Activated CD4-positive, alpha-beta T cell treated with anti-CD3 and anti-CD28 coated beads, Interleukin-2, amount 50 U/mL, for 1 hour (primary cell): ENCODE data around the gene NUCB1.

Source experiments
- DNase-seq: peaks from one replicate; pipeline ENCODE4 v3.0.0-alpha.2; 2020

The NUCB1 gene

DNA sequence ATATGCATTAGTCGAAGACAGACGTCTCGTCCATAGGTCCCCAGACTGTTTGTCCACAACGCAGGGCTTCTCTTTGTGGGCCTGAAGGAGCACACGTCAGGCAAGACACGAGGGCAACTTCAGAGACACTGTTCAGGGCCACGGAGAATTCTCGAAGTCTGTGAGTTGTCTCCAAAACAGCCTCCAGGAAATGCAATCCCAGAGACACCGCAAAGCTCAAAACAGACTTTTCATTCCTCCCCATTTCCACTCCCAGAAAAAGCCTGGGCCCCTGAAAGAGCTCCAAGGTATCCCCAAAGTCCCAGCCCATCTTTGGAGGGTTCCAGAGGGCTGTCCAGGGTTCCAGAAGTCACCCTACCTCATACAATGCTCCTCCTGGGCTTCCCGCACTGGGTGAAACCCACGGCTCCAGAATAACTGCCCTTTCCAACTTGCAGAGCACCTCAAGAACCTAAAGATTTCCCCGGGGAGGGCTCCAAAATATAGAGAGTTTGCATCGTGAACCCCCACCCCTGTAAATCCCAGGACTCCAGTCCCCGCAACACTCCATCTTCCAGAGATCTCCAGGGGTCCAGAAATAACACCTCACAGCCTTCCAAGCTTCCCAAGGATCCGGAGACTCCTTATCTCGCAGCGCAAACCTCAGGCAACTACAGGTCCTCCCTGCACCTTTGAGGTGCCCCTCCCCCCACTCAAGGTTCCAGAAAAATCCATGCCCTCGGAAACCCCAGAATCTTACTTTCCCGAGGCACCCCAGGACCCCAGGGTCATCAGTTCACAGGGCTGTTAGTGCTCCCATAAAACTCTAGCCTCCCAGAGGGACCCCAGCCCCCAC lies 64.3 kb downstream of the NUCB1 start:
- DNase-seq: no peak

DNA sequence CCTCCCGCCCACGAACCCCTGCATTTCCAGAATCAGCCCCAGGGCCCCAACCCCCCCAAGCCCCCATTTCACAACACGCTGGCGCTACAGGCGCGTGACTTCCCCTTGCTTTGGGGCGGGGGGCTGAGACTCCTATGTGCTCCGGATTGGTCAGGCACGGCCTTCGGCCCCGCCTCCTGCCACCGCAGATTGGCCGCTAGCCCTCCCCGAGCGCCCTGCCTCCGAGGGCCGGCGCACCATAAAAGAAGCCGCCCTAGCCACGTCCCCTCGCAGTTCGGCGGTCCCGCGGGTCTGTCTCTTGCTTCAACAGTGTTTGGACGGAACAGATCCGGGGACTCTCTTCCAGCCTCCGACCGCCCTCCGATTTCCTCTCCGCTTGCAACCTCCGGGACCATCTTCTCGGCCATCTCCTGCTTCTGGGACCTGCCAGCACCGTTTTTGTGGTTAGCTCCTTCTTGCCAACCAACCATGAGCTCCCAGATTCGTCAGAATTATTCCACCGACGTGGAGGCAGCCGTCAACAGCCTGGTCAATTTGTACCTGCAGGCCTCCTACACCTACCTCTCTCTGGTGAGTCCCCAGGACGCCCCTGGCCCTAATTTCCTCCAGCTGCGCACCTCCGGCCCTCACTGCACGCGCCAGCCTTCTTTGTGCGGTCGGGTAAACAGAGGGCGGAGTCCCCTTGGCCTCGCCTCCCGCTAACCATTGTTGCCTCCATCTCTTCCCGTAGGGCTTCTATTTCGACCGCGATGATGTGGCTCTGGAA lies 65.1 kb downstream of the NUCB1 start, which contains the start of gene FTL:
TSS of gene FTL (plus strand) at position 270 of the 766 bp plus-strand sequence. CDS start at position 469, 199 bp downstream.
- peak; percentile 80 for DNase-seq

DNA sequence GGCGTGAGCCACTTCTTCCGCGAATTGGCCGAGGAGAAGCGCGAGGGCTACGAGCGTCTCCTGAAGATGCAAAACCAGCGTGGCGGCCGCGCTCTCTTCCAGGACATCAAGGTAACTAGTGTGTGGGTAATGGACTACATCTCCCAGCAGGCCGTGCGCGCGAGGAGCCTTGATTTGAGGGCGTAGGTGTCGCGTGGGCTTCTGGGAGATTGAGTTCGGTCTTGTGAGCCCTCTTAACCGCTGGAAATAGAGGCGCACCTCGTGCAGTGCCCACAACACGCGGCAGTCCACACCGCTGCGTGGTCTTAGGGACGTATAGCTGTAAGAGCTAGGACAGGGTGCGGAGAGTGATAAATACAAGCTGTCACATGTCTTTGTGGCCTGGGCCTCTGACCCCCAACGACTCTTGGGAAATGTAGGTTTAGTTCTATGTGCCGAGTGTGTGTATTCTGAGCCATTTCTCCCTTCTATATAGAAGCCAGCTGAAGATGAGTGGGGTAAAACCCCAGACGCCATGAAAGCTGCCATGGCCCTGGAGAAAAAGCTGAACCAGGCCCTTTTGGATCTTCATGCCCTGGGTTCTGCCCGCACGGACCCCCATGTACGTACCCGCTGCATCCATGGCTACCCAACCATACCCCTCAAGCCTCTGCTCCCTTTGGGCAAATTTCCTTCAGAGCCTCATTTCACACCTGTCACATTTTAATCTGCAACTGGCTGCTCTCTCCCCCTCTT lies 65.9 kb downstream of the NUCB1 start:
- DNase-seq: peak; percentile 89

DNA sequence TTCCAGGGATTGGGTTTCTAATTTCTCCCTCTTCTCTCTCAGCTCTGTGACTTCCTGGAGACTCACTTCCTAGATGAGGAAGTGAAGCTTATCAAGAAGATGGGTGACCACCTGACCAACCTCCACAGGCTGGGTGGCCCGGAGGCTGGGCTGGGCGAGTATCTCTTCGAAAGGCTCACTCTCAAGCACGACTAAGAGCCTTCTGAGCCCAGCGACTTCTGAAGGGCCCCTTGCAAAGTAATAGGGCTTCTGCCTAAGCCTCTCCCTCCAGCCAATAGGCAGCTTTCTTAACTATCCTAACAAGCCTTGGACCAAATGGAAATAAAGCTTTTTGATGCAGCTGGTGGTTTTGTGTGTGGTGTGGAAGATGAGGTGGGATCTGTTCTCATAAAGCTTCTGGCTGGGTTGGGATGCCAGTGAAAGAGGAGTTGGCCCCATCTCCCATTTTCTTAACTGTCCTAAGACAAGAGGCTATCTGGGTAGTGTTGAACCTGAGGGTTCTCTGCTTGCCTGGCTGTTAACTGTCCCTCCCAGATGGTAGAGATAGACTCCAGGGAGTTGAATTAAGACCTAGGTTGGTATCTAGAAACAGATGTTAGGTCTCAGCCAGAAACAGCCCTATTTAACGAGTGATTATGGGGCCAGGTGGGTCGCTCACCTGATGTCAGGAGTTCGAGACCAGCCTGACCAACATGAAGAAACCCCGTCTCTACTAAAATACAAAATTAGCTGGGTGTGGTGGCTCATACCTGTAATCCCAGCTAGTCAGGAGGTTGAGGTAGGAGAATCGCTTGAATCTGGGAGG lies 66.6 kb downstream of the NUCB1 start:
- DNase-seq: no peak

DNA sequence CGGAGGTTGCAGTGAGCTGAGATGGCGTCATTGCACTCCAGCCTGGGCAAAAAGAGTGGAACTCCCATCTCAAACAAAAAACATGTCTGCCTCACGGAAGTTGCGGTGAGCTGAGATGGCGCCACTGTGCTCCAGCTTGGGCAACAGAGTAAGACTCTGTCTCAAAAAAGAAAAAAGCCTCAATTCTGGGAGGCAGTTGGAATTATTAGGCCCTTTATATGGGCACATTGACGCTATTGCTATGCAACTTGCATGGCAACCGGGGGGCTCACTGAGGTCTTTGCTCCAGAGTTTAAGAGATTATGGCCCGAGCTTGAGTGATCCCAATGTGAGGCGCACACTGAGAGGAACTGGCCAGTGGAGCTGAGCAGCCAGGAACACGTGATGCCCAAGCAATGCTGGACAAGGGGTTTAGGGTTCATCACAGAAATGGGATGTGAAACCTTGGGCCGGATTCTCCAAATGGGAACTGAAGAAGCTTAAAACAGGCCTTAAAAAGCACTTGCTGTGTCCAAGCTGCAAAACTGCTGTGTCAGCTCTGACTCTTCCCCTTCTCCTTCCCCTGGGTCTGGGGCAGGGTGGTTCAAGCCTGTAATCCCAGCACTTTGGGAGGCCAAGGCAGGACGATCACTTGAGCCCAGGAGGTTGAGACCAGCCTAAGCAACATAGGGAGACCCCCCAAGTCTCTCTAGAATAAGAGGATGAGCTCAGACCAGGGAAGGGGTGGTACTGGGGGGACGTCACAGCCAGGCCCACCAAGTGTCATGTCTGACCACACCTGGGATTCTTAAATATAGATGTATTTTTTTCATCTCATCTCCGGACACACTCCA lies 67.5 kb downstream of the NUCB1 start:
- no peak for DNase-seq

DNA sequence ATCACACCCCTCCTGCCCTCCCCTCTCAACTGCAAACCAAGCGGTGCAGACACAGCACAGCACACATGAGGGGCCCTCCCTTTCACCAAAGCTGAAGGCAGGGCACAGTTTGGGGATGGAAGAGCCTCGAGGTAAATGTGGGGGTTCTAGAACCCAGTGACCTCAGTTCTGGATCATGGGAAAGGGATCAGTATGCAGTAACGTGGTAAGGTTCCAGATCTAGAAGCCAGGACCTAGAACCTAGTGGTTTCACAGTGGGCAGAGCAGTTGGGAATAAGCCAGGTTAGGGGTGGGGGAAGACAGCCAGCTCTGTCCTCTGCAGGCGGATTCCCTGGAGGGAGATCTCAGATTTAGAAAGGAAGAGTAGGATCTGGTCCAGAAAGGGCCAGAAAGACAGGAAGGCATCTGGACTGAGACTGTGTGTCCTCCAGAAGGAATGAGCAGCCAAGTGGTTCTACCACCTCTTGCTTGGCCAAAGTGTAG lies 68.1 kb downstream of the NUCB1 start:
- no peak for DNase-seq

DNA sequence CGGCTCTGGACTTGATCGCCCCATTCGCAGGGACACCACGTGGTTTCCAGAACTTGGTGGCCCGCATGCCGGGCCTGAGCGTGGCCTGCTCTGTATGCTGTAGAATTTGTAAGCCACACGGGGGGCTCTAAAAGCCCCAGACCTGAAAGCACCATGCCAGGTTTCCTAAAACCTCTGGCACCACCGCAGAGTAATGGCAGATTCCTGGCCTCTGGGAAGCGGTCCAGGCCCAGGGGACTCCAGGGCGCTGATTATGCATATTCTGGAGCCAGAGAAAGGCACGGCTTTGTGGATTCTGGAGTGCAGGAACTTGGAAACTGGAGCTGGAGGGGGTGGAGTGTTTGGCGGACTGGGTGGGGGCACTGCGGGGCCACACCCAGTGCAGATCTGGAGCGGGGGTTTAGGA lies 68.7 kb downstream of the NUCB1 start:
- no peak for DNase-seq

GRCh38 chr19:48969276-48970138 lies 69.4 kb downstream of the NUCB1 start:
- DNase-seq: no peak

DNA sequence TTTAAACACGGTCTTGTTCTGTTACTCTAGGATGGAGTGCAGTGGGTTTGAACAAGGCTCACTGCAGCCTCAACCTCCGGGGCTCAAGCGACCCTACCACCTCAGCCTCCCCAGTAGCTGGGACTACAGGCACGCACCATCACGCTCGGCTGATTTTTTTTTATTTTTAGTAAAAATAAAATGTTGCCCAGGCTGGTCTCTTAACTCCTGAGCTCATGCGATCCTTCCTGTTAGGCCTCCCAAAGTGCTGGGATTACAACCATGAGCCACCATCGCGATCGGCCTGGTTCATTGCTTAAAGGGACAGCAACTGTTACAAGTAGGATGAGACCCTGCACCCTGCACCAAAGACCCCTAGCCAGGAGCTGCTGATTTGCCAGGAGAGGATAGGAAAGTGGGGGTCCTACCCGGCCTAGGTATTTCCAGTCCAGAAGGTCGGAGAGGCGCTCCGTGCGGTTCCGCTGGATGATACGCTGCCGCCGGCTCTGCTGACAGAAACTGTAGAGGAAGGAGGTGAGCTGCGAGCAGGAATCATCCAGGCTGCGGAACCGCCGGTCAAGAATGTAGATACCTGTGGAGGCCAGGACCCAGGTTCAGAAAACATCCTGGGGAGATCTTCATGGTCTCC lies 70.1 kb downstream of the NUCB1 start:
- DNase-seq: no peak

- DNase-seq: peak; percentile 85
These were observed 70.8 kb downstream of the NUCB1 start for GRCh38 chr19:48970923-48971395.
